CD14-positive monocyte (primary cell): ENCODE data around the gene NUDCD3. TPM values are rescaled to one million over a fixed set of nuclear protein-coding genes. Genes with fewer than 3 reads are reported as not detected.

ENCODE experiments used
- DNase-seq, 3 donors: peaks; one replicate each; pipeline ENCODE4 v3.0.0-alpha.2; 2011 to 2022
- H2AFZ ChIP-seq: 2 replicates; pipeline ENCODE4 v1.6.0; 2012; ENCODE audit warnings: mild to moderate bottlenecking, low read depth, low read length, inconsistent platforms; ENCODE audit not compliant: insufficient read depth, poor library complexity, severe bottlenecking
- H3K27ac ChIP-seq, 2 donors: 1 replicate in 1 of 2; 2 replicates in 1 of 2; pipeline ENCODE4 v1.5.1; 2012 to 2013; ENCODE audit warnings: low read length in 2 of 2, control low read depth in 1 of 2, inconsistent platforms in 1 of 2, low read depth in 1 of 2, mild to moderate bottlenecking in 1 of 2
- H3K27me3 ChIP-seq, 2 donors: one replicate each; pipeline versions ENCODE4 v1.6.0 to v1.6.1; 2011 to 2013; ENCODE audit warnings: low read length in 2 of 2; ENCODE audit not compliant: control insufficient read depth in 2 of 2, insufficient read depth in 2 of 2
- H3K36me3 ChIP-seq, 2 donors: replicated peaks in 1 of 2; 1 replicate in 1 of 2; 2 replicates in 1 of 2; pipeline versions ENCODE4 v1.5.1 to v1.6.1; 2012 to 2013; ENCODE audit warnings: low read length in 2 of 2, control low read depth in 1 of 2, inconsistent platforms in 1 of 2, mild to moderate bottlenecking in 1 of 2; ENCODE audit not compliant: insufficient read depth in 2 of 2, control insufficient read depth in 1 of 2
- H3K4me1 ChIP-seq, 2 donors: 1 replicate in 1 of 2; 2 replicates in 1 of 2; pipeline versions ENCODE4 v1.5.1 to v1.6.1; 2012 to 2013; ENCODE audit warnings: low read length in 2 of 2, control low read depth in 1 of 2, inconsistent platforms in 1 of 2, mild to moderate bottlenecking in 1 of 2, moderate library complexity in 1 of 2; ENCODE audit not compliant: insufficient read depth in 2 of 2, control insufficient read depth in 1 of 2
- H3K4me2 ChIP-seq: replicated peaks from 2 replicates; pipeline ENCODE3; 2012; ENCODE audit warnings: low read length, moderate library complexity, mild to moderate bottlenecking; ENCODE audit not compliant: poor library complexity, severe bottlenecking; ENCODE audit errors: extremely low read depth
- H3K4me3 ChIP-seq, 3 experiments: fragments of 200-600 bp in 1 of 3; sonication (generic) in 1 of 3; replicated peaks in 1 of 3; 1 replicate in 2 of 3; 2 replicates in 1 of 3; pipeline ENCODE4 v1.5.1; 2011 to 2013; ENCODE audit warnings: low read length in 3 of 3, mild to moderate bottlenecking in 3 of 3, control low read depth in 2 of 3, low read depth in 2 of 3, inconsistent platforms in 1 of 3, moderate library complexity in 1 of 3
- H3K79me2 ChIP-seq: 2 replicates; pipeline ENCODE4 v1.6.0; 2012; ENCODE audit warnings: mild to moderate bottlenecking, control low read depth, inconsistent platforms, low read length, moderate library complexity; ENCODE audit not compliant: insufficient read depth
- H3K9ac ChIP-seq: 2 replicates; pipeline ENCODE4 v1.6.0; 2017; ENCODE audit warnings: low read length, mild to moderate bottlenecking; ENCODE audit not compliant: insufficient read depth, poor library complexity, severe bottlenecking
- H3K9me3 ChIP-seq, 2 donors: replicated peaks in 1 of 2; 1 replicate in 1 of 2; 2 replicates in 1 of 2; pipeline versions ENCODE4 v1.5.1 to v1.6.1; 2012 to 2013; ENCODE audit warnings: low read length in 2 of 2, control low read depth in 1 of 2; ENCODE audit not compliant: control insufficient read depth in 1 of 2, insufficient read depth in 1 of 2
- H4K20me1 ChIP-seq: 2 replicates; pipeline ENCODE4 v1.6.0; 2012; ENCODE audit warnings: mild to moderate bottlenecking, low read length, control low read depth, moderate library complexity; ENCODE audit not compliant: insufficient read depth
- H3K27ac Mint-ChIP-seq, 7 donors: one replicate each; pipeline ENCODE4 v1.8.0; 2020; ENCODE audit warnings: mild to moderate bottlenecking in 7 of 7, mixed read lengths in 7 of 7, moderate library complexity in 6 of 7, inconsistent platforms in 2 of 7
- H3K27me3 Mint-ChIP-seq, 3 donors: one replicate each; pipeline ENCODE4 v1.8.0; 2021 to 2022; ENCODE audit warnings: low read depth in 3 of 3, mild to moderate bottlenecking in 3 of 3, mixed read lengths in 3 of 3, moderate library complexity in 3 of 3, inconsistent platforms in 1 of 3
- H3K36me3 Mint-ChIP-seq, 2 donors: one replicate each; pipeline ENCODE4 v1.8.0; 2020; ENCODE audit warnings: mixed read lengths in 2 of 2, inconsistent platforms in 1 of 2, mild to moderate bottlenecking in 1 of 2
- H3K4me1 Mint-ChIP-seq: one replicate; pipeline ENCODE4 v1.8.0; 2020; ENCODE audit warnings: mild to moderate bottlenecking, mixed read lengths
- H3K4me3 Mint-ChIP-seq, 2 donors: one replicate each; pipeline ENCODE4 v1.8.0; 2020; ENCODE audit warnings: mild to moderate bottlenecking in 2 of 2, mixed read lengths in 2 of 2, moderate library complexity in 1 of 2
- H3K9me3 Mint-ChIP-seq, 7 donors: one replicate each; pipeline ENCODE4 v1.8.0; 2020 to 2022; ENCODE audit warnings: mixed read lengths in 7 of 7, mild to moderate bottlenecking in 6 of 7, moderate library complexity in 6 of 7, inconsistent platforms in 2 of 7
- WGBS: methylation state at CpG from one replicate; pipeline ENCODE4 v1.1.5; 2013; ENCODE audit warnings: missing lambda C conversion rate; ENCODE audit not compliant: insufficient coverage; 5-methylcytosine and 5-hydroxymethylcytosine counted together
- intact Hi-C, 2 donors: fragments of 100-400 bp; cut with micrococcal nuclease; formaldehyde crosslinking; loops; one replicate each; pipeline versions ENCODE4 v1.15.0 to v1.15.1; 2023
- polyA plus RNA-seq, 3 donors: library from polyadenylated mRNA; depleted of rRNA in 1 of 3; unstranded in 2 of 3; stranded (reverse) in 1 of 3; fragments of 300-500 nt in 2 of 3; fragments of >200 nt in 1 of 3; fragmentation: Illumina TruSeq in 2 of 3; gene quantifications; 1 replicate in 2 of 3; 2 replicates in 1 of 3; pipeline ENCODE4 v1.2.3, GENCODE V29; 2012 to 2021
- TF ChIP-seq, protein P1 (sequence below): fragments of 200-600 bp; IDR thresholded peaks from one replicate; pipeline ENCODE4 v1.8.0; 2022; ENCODE audit warnings: antibody characterized with exemption, mild to moderate bottlenecking

Gene NUDCD3
- polyA plus RNA-seq, 3 donors = 13.6 to 26.5 (median 21.6) TPM

DNA sequence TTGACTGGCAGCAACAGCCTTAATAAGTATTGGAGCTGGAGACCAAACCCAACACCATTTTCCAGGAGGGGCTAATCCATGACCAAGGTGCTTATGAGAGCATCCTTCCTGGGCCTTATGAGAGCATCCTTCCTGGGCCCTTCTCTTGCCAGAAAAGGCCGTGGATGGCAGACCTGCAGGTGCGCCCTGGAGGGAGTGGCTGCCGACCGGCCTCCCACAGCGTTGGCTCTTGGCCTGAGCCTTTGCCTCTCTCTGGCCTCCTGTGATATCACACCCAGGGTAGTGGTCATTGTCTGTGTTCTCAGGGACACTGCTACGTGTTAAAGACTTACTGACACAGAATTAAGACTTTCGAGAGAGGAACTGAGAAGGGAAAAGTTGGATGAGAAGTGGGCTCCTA lies 22.3 kb upstream of the NUDCD3 start:
- Histone ChIP-seq H4K20me1 (no peaks in the 10 kb centered on the region), H3K4me1 (no peaks in the 10 kb centered on the region), H2AFZ (no peak overlapping the region), H3K4me3 (no peak overlapping the region), H3K36me3 (no peaks in the 10 kb centered on the region), H3K27me3 (no peaks in the 10 kb centered on the region), H3K79me2 (no peaks in the 10 kb centered on the region), H3K9me3 (peaks cover 0 to 2% of the 10 kb centered on the region in 2 donors), H3K27ac (no peak overlapping the region), H3K4me2 (no peak overlapping the region), H3K9ac (no peak overlapping the region)
- TF ChIP-seq, protein P1, sequence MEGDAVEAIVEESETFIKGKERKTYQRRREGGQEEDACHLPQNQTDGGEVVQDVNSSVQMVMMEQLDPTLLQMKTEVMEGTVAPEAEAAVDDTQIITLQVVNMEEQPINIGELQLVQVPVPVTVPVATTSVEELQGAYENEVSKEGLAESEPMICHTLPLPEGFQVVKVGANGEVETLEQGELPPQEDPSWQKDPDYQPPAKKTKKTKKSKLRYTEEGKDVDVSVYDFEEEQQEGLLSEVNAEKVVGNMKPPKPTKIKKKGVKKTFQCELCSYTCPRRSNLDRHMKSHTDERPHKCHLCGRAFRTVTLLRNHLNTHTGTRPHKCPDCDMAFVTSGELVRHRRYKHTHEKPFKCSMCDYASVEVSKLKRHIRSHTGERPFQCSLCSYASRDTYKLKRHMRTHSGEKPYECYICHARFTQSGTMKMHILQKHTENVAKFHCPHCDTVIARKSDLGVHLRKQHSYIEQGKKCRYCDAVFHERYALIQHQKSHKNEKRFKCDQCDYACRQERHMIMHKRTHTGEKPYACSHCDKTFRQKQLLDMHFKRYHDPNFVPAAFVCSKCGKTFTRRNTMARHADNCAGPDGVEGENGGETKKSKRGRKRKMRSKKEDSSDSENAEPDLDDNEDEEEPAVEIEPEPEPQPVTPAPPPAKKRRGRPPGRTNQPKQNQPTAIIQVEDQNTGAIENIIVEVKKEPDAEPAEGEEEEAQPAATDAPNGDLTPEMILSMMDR = no peak
- no peak for DNase-seq
- intact Hi-C loops = no loop called here
- no peaks in the 10 kb centered on the region for H3K36me3 Mint-ChIP-seq
- peaks cover 0 to 4% (median 2%) of the 10 kb centered on the region in 3 donors for H3K27me3 Mint-ChIP-seq
- H3K4me3 Mint-ChIP-seq = no peak overlapping the region
- no peaks in the 10 kb centered on the region for H3K4me1 Mint-ChIP-seq
- no peak overlapping the region for H3K27ac Mint-ChIP-seq
- 98% methylated on average over 7 of the region's 7 CpGs for WGBS
- H3K9me3 Mint-ChIP-seq = peaks cover 2 to 16% (median 9%) of the 10 kb centered on the region in 7 donors

DNA sequence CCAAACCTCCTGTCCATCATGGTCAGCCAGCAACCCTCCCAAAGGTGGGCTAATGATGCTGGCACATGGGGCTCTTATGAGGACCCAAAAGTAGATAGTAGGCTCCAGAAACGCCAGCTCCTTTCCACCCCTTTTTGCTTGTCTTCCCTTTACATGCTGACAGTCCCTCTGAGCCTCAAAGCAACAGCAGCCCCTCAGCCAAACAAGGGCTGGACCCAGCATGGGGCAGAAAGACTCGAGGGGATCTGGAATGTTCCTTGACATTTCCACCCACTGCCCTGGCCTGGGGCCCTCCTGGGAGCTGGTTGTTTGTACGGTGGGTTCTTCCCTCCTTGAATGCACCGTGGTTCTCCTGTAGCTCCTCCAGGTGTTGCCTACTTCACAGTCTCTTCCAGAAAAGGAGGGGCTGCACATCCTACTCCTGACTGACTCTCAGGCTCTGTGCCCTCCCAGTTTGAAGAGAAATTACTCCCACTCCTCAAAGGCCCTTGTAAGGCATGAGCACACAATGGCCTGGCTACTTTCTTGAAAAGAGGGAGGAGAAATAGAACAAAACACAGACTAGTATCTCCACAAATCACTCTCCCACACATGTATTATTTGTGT lies 21.5 kb upstream of the NUDCD3 start:
- H3K27ac ChIP-seq = no peak overlapping the region
- TF ChIP-seq, protein P1 = no peak
- no peak overlapping the region for H3K4me2 ChIP-seq
- H2AFZ ChIP-seq = no peak overlapping the region
- H3K79me2 ChIP-seq = no peaks in the 10 kb centered on the region
- H3K9ac ChIP-seq = no peak overlapping the region
- H3K27ac Mint-ChIP-seq = no peak overlapping the region
- no peaks in the 10 kb centered on the region for H4K20me1 ChIP-seq
- H3K27me3 ChIP-seq = no peaks in the 10 kb centered on the region
- H3K36me3 ChIP-seq = no peaks in the 10 kb centered on the region
- no peak overlapping the region for H3K4me3 ChIP-seq
- no peak overlapping the region for H3K4me3 Mint-ChIP-seq
- intact Hi-C loops = no loop called here
- H3K27me3 Mint-ChIP-seq = peaks cover 0 to 4% (median 2%) of the 10 kb centered on the region in 3 donors
- no peaks in the 10 kb centered on the region for H3K4me1 Mint-ChIP-seq
- no peak for DNase-seq
- H3K9me3 ChIP-seq = peaks cover 0 to 5% of the 10 kb centered on the region in 2 donors
- no peaks in the 10 kb centered on the region for H3K4me1 ChIP-seq
- no peaks in the 10 kb centered on the region for H3K36me3 Mint-ChIP-seq
- H3K9me3 Mint-ChIP-seq = peaks cover 2 to 16% (median 12%) of the 10 kb centered on the region in 7 donors
- WGBS = 71% methylated on average over 3 of the region's 4 CpGs
